Breast epithelium (tissue), 3 donors: ENCODE results near the gene HDAC4.

Source experiments
- CTCF ChIP-seq, 3 donors: fragments of 450-650 bp; IDR thresholded peaks; one replicate each; pipeline ENCODE4 v1.5.1; 2016 to 2017; ENCODE audit warnings: antibody characterized with exemption in 3 of 3, mild to moderate bottlenecking in 3 of 3, moderate library complexity in 3 of 3
- POLR2A ChIP-seq: fragments of 450-650 bp; IDR thresholded peaks from one replicate; pipeline ENCODE4 v1.6.1; 2016; ENCODE audit warnings: antibody characterized with exemption, mild to moderate bottlenecking, moderate library complexity
- POLR2AphosphoS5 ChIP-seq, 3 donors: sonication (generic); formaldehyde crosslinking; IDR thresholded peaks; one replicate each; pipeline ENCODE4 v1.6.1; 2017; ENCODE audit warnings: antibody characterized with exemption in 3 of 3

- TF ChIP-seq CTCF (IDR thresholded peaks at IDR 0.05) (no peak), POLR2A (no peak), POLR2AphosphoS5 (IDR thresholded peaks at IDR 0.05) (no peak)
Measured at GRCh38 chr2:239116456-239117246, 284.2 kb downstream of the HDAC4 start.
